Sciatic nerve (tissue), 2 donors: ENCODE results near the gene OTOS. TPM values are rescaled to one million over a fixed set of nuclear protein-coding genes. Genes with fewer than 3 reads are reported as not detected.

Experiments used
- ATAC-seq: fragments of 200-7000 bp; cut with Tn5 transposase; one replicate; pipeline ENCODE4 v1.9.1; 2020; ENCODE audit warnings: mild to moderate bottlenecking, moderate library complexity
- DNase-seq: peaks from one replicate; pipeline ENCODE4 v3.0.0-alpha.2; 2020; ENCODE audit warnings: low spot score
- intact Hi-C: fragments of 100-400 bp; cut with DNase I; formaldehyde crosslinking; loops from one replicate; pipeline ENCODE4 v1.14.2; 2022
- total RNA-seq: library from RNA; stranded (reverse); fragmentation: NEBNext Ultra II Directional; extraction: Animal tissue kit (Norgen Biotek cat#: 25700); gene quantifications from one replicate; pipeline ENCODE4 v1.2.1, GENCODE V29; 2021
- donor health status: DM: no; HTN: no; CAD: no.
- donor health status: DM: no; HTN: no; CAD: no.

The OTOS gene
- total RNA-seq, 1 donor from 2014 or later: not detected

DNA sequence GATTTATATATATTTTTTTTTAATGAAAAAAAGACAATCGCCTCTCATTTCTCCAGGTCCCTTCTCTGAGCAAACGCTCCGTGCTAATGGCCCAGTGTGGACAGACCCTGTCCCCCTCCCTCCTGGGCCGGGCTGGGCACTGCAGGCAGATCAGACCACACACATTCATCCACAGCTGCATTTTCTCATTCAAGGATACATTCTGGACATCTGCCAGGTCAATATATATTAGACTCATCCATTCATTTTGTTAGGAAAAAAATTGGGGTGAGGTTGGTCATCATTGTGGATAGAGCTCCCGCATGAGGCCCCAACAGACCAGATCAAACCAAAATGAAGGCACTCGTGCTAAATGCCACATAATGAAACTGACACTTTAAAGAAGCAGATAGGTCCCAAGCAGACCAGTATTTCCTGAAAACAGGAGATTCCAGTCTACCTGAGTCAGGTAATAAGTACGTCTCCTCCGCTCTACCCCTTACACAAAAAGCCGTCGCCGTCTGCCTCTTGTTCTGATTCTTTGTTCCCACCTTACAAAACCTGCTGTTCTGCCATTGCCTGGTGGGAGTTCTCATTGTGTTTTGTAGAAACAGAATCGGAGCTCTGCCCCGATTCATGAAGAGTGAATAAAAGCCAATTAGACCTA is 15.4 kb upstream of the OTOS start:
- intact Hi-C loops: no loop called here
- DNase-seq: no peak
- no peak for ATAC-seq

DNA sequence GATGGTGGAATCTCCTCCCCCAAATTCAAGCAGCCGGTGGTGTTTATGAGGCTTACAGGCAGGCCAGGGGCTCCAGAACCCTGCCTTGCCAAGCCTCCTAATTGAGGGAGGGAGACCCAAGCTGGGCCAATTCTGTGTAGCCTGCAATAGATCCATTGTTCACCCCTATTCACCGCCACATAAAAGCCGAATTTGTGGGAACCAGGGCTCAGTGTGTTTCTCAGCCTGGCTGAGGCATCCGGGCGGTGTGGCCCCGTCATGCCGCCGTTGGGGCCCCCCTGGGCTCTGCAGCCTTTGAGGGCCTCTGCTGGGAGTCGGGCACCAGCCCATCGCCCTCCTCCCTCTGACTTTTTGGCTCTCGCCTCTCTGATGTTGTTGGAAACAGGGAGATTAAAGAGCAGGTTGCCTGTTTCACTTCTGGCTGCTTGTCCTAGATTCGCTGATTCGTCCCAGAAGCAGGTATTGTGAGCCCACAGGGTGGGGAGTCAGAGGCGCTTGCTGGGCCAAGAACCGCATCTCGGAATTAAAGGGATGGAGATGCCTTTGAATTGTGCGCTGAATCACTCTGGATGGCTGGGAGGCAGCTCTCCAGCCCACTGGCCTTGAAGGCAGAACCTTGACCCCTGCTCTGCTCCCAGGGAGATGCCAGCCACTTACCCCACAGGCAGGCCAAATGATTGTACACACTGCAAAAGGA is 14.7 kb upstream of the OTOS start:
- DNase-seq (no peak), ATAC-seq (no peak)
- intact Hi-C loops: no loop called here

- ATAC-seq (no peak), DNase-seq (no peak)
These were observed 14.1 kb upstream of the OTOS start for GRCh38 chr2:240154606-240155005.

GRCh38 chr2:240153418-240153817 is 13.0 kb upstream of the OTOS start:
- DNase-seq (no peak), ATAC-seq (no peak)
- intact Hi-C loops: no loop called here

More at GRCh38 chr2:240154606-240155005, 14.1 kb upstream of the OTOS start:
- intact Hi-C loops: no loop called here

GRCh38 chr2:240151477-240152031 is 11.1 kb upstream of the OTOS start:
- DNase-seq: no peak
- intact Hi-C loops: no loop called here
- ATAC-seq: no peak

GRCh38 chr2:240149943-240150784 is 9.7 kb upstream of the OTOS start:
- DNase-seq: no peak
- ATAC-seq: peak; percentile 46

DNA sequence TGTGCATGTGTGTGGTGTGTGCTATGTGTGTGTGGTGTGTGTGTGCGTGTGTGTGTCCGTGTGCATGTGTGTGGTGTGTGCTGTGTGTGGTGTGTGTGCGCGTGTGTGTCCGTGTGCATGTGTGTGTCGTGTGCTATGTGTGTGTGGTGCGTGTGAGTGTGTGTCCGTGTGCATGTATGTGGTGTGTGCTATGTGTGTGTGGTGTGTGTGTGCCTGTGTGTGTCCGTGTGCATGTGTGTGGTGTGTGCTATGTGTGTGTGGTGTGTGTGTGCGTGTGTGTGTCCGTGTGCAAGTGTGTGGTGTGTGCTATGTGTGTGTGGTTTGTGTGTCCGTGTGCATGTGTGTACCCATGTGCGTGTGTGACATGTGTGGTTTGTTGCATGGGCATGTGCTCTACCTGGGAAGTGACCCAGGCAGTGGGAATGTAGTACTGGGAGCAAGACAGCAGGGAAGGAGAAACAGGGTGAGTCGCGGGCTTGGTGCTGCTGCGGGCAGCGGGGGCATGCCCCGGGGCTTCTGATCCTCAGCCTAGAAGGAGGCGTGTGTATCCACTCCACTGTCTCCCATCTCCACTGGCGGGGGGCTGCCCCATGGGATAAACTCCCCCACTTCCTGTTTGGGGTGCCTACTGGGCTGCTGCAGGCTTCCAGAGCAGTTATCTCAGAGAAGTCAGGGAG is 7.6 kb upstream of the OTOS start:
- intact Hi-C loops: no loop called here
- DNase-seq (no peak), ATAC-seq (no peak)

More at GRCh38 chr2:240149943-240150784, 9.7 kb upstream of the OTOS start:
- intact Hi-C loops: no loop called here

GRCh38 chr2:240147382-240147781 is 6.9 kb upstream of the OTOS start:
- DNase-seq: no peak
- intact Hi-C loops: no loop called here
- no peak for ATAC-seq

DNA sequence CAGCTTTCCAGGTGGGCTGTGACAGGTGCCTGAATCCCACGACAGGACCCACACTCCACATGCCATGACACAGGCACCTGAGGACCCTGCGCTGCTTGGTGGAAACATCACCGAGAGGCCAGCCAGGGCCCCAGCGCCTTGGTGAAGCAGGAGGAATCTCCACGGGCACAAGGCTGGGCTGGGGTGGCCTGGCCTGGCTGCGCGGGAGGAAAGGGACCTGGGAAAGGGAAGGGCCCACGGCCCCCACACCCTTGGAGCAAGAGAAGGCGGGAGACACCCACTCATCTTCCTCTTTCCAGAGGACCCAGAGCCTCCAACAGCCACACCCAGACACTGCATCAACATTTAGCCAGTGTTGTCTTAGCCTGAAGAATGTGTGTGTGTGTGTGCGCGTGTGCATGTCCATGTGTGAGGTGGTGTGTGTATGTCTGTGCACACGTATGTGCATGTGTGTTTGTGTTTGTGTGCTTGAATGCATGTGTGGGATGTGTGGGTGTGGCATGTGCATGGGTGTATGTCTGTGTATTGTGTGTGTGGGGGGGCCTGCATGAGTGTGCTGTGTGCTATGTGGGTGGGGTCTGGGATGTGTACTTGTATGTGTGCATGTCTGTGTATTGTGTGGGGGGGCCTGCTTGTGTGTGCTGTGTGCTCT is 6.3 kb upstream of the OTOS start:
- ATAC-seq (no peak), DNase-seq (no peak)
- intact Hi-C loops: no loop called here

DNA sequence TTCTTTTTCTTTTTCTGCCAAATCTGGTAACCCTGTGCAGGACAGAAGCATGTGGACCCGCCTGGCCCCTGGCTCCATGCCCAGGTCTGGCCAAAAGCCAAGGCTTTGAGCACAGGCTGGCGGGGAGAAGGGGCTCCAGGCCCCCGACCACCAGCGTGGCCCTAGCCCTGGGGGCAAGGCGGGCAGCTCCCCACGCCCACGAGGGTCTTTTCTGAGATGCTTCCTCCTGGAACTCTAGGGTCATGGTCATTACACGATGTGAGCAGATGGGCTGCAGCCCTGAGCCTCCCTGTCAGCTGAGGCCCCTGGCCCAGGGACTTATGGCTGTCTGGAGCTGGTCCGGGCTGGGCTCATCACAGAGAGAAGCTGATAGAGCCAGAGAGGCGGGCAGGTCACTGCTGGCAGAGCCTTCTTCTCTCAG is 5.7 kb upstream of the OTOS start:
- DNase-seq (no peak), ATAC-seq (no peak)
- intact Hi-C loops: no loop called here

DNA sequence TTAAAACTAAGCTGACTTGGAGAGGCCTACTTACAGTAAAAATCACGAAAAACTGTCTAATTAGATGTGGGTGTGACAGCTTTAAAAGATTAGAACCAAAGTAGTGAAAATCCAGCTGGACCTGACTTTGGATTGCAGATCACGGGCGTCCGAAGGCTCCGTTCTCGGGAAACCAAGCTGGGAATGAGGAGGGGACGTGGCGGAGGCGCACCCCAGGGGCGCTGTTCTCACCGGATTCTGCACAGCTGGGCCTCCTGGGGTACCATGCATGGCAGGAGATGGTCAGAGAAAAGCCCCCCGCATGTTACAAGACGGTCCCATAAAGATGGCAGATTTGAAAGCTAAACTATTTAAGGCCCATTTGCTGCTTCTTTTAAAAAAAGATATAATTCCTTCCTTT is 5.0 kb upstream of the OTOS start:
- ATAC-seq: no peak
- intact Hi-C loops: no loop called here
- DNase-seq: no peak

GRCh38 chr2:240144649-240145261 is 4.3 kb upstream of the OTOS start:
- intact Hi-C loops: loop anchor here (5.0 kb wide), 1 partner anchor 82 kb away; no protein-coding TSS in a partner anchor
- DNase-seq (no peak), ATAC-seq (no peak)

GRCh38 chr2:240143801-240144648 is 3.6 kb upstream of the OTOS start:
- peak; percentile 89 for ATAC-seq
- peak; percentile 87 for DNase-seq
- intact Hi-C loops: loop anchor here (5.0 kb wide), 1 partner anchor 82 kb away; no protein-coding TSS in a partner anchor

DNA sequence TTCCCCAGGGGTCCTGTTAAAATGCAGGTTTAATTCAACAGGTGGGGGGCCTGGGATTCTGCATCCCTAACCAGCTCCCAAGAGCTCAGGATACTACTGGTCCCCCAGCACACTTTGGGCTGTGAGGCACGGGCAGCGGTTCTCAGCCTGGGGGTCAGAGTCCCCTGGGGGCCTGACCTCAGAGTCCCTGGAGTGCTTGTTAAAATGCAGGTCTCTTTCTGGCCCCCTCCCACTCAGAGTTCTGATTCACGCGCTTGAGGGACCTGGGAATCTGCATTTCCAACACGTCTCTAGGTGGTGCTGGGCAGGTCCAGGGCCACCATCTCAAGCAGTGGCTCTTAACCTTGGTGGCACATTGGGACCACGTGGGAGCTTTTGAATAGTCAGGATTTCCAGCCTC is 2.8 kb upstream of the OTOS start:
- no peak for ATAC-seq
- intact Hi-C loops: loop anchor here (5.0 kb wide), 1 partner anchor 81 kb away; no protein-coding TSS in a partner anchor
- no peak for DNase-seq

DNA sequence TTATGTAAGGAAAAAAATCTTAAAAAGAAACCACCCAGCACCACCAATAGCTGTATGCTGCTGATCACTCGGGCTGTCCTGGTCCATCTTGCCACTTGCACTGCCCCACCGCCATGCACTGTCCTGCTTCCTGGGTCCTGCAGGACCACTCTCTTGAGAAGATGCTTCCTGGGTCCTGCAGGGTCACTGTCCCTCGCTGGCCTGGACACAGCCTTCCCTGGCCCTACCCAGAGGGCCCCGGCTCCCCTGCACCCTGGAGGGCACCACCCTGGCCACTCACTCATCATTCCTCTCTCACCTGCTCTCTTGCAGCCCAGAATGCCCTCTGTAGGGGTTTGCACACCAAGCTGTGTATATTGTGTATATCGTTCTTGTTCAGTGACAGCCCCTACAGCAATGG is 2.4 kb upstream of the OTOS start:
- DNase-seq (no peak), ATAC-seq (no peak)
- intact Hi-C loops: loop anchor here (5.0 kb wide), 1 partner anchor 81 kb away; no protein-coding TSS in a partner anchor

DNA sequence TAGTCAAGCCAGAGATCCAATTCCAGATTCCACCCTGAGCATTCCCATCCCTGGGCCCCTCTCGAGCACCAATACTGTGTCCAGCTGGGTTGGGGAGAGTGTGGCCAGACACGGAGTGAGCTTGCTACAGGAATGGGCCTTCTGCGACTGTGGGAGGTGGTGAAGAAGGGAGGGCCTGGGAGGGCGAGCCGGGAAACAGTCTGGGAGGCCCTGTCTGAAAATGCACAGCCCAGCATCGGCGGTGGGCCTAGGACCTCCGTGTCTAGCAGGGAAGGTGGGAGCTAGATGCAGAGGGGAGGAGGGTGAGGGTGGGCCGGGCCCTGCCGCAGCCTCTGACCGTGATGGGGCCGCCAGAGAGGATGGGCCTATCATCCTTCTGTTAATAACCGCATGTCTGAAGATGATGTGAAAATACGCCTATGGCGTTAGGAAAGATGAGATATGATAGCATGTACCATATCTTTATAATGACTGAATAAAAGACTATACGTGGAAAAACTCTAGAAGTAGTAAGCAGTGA is 1.9 kb upstream of the OTOS start:
- intact Hi-C loops: loop anchor here (5.0 kb wide), 1 partner anchor 80 kb away; no protein-coding TSS in a partner anchor
- ATAC-seq: no peak
- no peak for DNase-seq

DNA sequence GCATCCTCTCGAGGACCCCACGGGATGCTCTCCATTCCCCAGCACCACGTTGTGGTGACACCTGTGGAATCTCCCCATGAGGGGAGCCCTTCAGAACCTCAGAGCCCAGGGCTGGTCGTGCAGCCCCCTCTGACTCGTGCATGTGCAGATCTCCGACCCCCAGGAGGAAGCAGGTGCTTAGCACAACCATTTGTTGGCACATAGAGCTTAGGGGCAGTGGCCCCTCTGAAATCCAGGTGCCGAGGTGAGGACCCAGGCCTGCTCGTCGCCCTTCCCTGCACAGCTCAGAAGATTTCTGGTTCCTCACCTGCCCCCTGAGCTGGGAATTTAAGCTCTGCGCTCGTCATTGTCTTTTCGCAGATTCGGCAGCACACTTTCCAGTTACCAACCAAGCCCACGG is 1.3 kb upstream of the OTOS start:
- intact Hi-C loops: loop anchor here (5.0 kb wide), 1 partner anchor 79 kb away; no protein-coding TSS in a partner anchor
- DNase-seq (peak; percentile 38), ATAC-seq (no peak)
